Smooth muscle cell (in vitro differentiated cells): ENCODE measurements around the gene DUT. TPM values are rescaled to one million over a fixed set of nuclear protein-coding genes. Genes with fewer than 3 reads are reported as not detected.

Source experiments
- DNase-seq: peaks from one replicate; lab custom pipeline; 2025; ENCODE audit not compliant: unreplicated experiment; lab: John Stamatoyannopoulos, UW
- H2AFZ ChIP-seq: fragments of 200-600 bp; sonication (generic); 2 replicates; pipeline ENCODE4 v1.6.0; 2016; ENCODE audit warnings: antibody characterized with exemption, low read depth, mild to moderate bottlenecking
- H3F3A ChIP-seq: fragments of 200-600 bp; sonication (generic); 2 replicates; pipeline ENCODE4 v1.6.0; 2017; ENCODE audit warnings: antibody characterized with exemption, low read depth
- H3K27ac ChIP-seq: fragments of 200-600 bp; sonication (generic); 2 replicates; pipeline ENCODE4 v1.5.1; 2016; ENCODE audit warnings: low read depth, mild to moderate bottlenecking
- H3K27me3 ChIP-seq: fragments of 200-600 bp; sonication (generic); 2 replicates; pipeline ENCODE4 v1.6.1; 2016; ENCODE audit warnings: low read depth, mild to moderate bottlenecking
- H3K36me3 ChIP-seq: fragments of 200-600 bp; sonication (generic); 2 replicates; pipeline ENCODE4 v1.5.1; 2016; ENCODE audit warnings: low read depth
- H3K4me1 ChIP-seq: fragments of 200-600 bp; sonication (generic); 2 replicates; pipeline ENCODE4 v1.5.1; 2016; ENCODE audit warnings: low read depth
- H3K4me2 ChIP-seq: fragments of 200-600 bp; sonication (generic); 2 replicates; pipeline ENCODE4 v1.6.0; 2016; ENCODE audit warnings: mild to moderate bottlenecking
- H3K4me3 ChIP-seq: fragments of 200-600 bp; sonication (generic); 2 replicates; pipeline ENCODE4 v1.5.1; 2016; ENCODE audit warnings: mild to moderate bottlenecking
- H3K79me2 ChIP-seq: fragments of 200-600 bp; sonication (generic); 2 replicates; pipeline ENCODE4 v1.6.0; 2016; ENCODE audit warnings: low read depth, mild to moderate bottlenecking
- H3K9ac ChIP-seq: fragments of 200-600 bp; sonication (generic); 2 replicates; pipeline ENCODE4 v1.6.0; 2016; ENCODE audit warnings: low read depth
- H3K9me3 ChIP-seq: fragments of 200-600 bp; sonication (generic); replicated peaks from 2 replicates; pipeline ENCODE4 v1.5.1; 2016; ENCODE audit warnings: low read depth
- H4K20me1 ChIP-seq: fragments of 200-600 bp; sonication (generic); 2 replicates; pipeline ENCODE4 v1.6.0; 2016; ENCODE audit warnings: low read depth
- CTCF ChIP-seq: fragments of 200-600 bp; sonication (generic); IDR thresholded peaks from 2 replicates; pipeline ENCODE4 v1.5.1; 2017; ENCODE audit warnings: borderline replicate concordance, mild to moderate bottlenecking, antibody characterized with exemption; ENCODE audit not compliant: insufficient read depth, poor library complexity, severe bottlenecking
- WGBS: methylation state at CpG from one replicate; pipeline ENCODE4 v1.1.7; 2016; ENCODE audit warnings: low lambda C conversion rate; 5-methylcytosine and 5-hydroxymethylcytosine counted together
- polyA plus RNA-seq: library from polyadenylated mRNA; unstranded; fragments of >200 nt; fragmentation: Nextera tagmentation; extraction: Ambion mirVana; gene quantifications from 2 replicates; pipeline ENCODE4 v1.2.1, GENCODE V29; 2016
- total RNA-seq: library from RNA; depleted of rRNA; stranded (reverse); fragments of >200 nt; gene quantifications from 2 replicates; pipeline ENCODE4 v1.2.3, GENCODE V29; 2014

The DUT gene
- total and polyA plus RNA-seq, 2 experiments from 2014 or later = 80.4 to 116 TPM

DNA sequence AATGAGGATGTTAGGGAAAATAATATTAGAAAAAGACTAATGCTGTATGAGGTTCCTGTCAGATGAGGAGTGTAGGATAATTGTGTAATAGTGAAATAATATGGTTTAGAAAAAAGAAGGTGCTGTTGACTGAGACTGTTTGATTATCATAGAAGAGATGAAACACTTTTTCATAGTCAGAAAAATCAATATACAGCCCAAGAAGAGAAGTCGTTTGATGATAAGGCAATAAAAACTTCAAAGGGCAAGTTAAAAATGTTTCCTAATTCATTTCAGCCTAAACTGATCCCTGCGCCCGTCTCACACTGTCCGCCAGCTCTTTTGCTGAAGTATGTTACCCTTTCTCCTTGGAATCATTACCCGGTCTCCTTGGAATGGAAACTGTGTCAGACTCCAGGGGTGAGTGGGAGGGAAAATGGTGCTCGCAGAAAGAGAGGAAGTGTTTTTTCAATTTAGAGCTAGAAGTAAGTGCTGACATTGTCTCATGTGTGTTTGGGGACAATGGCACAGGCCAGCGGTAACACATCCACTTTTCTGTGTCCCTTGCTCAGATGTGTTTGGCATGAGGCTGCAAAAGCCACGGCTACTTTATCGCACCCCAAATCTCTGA lies 23.6 kb downstream of the DUT start:
- Histone ChIP-seq H4K20me1 (no peaks in the 10 kb centered on the region), H3F3A (no peaks in the 10 kb centered on the region), H3K4me1 (peaks cover 7% of the 10 kb centered on the region), H3K27ac (no peak overlapping the region), H3K4me3 (no peak overlapping the region), H3K27me3 (no peaks in the 10 kb centered on the region), H3K9ac (no peak overlapping the region), H3K36me3 (no peaks in the 10 kb centered on the region), H3K9me3 (no peaks in the 10 kb centered on the region), H2AFZ (no peak overlapping the region), H3K79me2 (no peaks in the 10 kb centered on the region), H3K4me2 (no peak overlapping the region)
- whole genome bisulfite sequencing = 73% methylated on average over 9 of the region's 9 CpGs
- no peak for DNase-seq
- TF ChIP-seq CTCF = no peak

GRCh38 chr15:48355377-48355776 lies 24.1 kb downstream of the DUT start:
- H3K4me2 ChIP-seq = no peak overlapping the region
- no peak for TF ChIP-seq CTCF
- H3K27ac ChIP-seq = no peak overlapping the region
- no peak overlapping the region for H3K4me3 ChIP-seq
- H3K27me3 ChIP-seq = no peaks in the 10 kb centered on the region
- no peak overlapping the region for H3K9ac ChIP-seq
- WGBS = 88% methylated on average over 6 of the region's 6 CpGs
- no peaks in the 10 kb centered on the region for H3K79me2 ChIP-seq
- H3K9me3 ChIP-seq = no peaks in the 10 kb centered on the region
- DNase-seq = no peak
- H4K20me1 ChIP-seq = no peaks in the 10 kb centered on the region
- peaks cover 7% of the 10 kb centered on the region for H3K4me1 ChIP-seq
- no peaks in the 10 kb centered on the region for H3K36me3 ChIP-seq
- no peaks in the 10 kb centered on the region for H3F3A ChIP-seq
- H2AFZ ChIP-seq = no peak overlapping the region

GRCh38 chr15:48358229-48359152 lies 27.3 kb downstream of the DUT start:
- TF ChIP-seq CTCF = peak; percentile 60
- H3K36me3 ChIP-seq = no peaks in the 10 kb centered on the region
- H3K27ac ChIP-seq = no peak overlapping the region
- peak overlapping the region; percentile 47 for H2AFZ ChIP-seq
- H4K20me1 ChIP-seq = no peaks in the 10 kb centered on the region
- H3F3A ChIP-seq = no peaks in the 10 kb centered on the region
- H3K27me3 ChIP-seq = no peaks in the 10 kb centered on the region
- H3K4me1 ChIP-seq = peaks cover 7% of the 10 kb centered on the region
- 26% methylated on average over 3 of the region's 3 CpGs for WGBS
- peak overlapping the region; percentile 28 for H3K4me2 ChIP-seq
- DNase-seq = no peak
- no peak overlapping the region for H3K4me3 ChIP-seq
- H3K9ac ChIP-seq = no peak overlapping the region
- no peaks in the 10 kb centered on the region for H3K79me2 ChIP-seq
- no peaks in the 10 kb centered on the region for H3K9me3 ChIP-seq
